ENCODE results near the gene DES.
"Not testable (repeated sequence)": the region's sequence is repeated elsewhere in the genome, so short reads cannot be mapped to it uniquely, and the experiment has no call there.

Gene DES

DNA sequence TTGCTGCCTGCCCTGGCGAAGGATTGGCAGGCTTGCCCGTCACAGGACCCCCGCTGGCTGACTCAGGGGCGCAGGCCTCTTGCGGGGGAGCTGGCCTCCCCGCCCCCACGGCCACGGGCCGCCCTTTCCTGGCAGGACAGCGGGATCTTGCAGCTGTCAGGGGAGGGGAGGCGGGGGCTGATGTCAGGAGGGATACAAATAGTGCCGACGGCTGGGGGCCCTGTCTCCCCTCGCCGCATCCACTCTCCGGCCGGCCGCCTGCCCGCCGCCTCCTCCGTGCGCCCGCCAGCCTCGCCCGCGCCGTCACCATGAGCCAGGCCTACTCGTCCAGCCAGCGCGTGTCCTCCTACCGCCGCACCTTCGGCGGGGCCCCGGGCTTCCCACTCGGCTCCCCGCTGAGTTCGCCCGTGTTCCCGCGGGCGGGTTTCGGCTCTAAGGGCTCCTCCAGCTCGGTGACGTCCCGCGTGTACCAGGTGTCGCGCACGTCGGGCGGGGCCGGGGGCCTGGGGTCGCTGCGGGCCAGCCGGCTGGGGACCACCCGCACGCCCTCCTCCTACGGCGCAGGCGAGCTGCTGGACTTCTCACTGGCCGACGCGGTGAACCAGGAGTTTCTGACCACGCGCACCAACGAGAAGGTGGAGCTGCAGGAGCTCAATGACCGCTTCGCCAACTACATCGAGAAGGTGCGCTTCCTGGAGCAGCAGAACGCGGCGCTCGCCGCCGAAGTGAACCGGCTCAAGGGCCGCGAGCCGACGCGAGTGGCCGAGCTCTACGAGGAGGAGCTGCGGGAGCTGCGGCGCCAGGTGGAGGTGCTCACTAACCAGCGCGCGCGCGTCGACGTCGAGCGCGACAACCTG, at the start of gene DES:
DES (plus strand) TSS at position 223 of the 857 bp plus-strand sequence; CDS start at position 309, 86 bp downstream.
- DNase-seq (ENCODE audit: low read depth in 4 of 4, low spot score in 1 of 4), result no peak

DNA sequence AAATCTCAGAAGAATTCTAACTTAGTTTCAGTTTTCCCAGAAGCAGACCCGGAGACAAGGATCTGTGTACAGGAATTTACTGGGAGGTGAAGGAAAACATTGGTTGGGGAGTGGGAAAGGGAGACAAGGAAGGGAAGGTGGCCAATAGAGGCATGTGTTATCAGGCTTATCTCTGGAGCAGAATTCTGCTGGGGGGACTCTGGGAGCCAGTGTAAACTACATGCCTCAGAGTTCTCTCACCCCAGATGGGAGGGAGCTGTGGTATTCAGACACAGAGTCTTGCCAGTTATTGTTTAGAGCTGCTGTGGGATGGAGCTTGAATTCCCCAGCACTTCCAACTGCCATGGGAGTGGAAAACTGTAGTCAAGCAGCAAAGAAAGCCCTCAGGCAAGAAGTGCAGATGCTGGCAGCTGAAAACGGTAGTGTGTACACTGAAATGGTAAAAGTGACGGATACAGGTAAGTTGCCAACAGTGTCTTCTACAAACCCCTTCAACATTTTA, 49.4 kb upstream of the DES start:
- no peak for DNase-seq (ENCODE audit: low read depth in 4 of 4, low spot score in 1 of 4)

DNA sequence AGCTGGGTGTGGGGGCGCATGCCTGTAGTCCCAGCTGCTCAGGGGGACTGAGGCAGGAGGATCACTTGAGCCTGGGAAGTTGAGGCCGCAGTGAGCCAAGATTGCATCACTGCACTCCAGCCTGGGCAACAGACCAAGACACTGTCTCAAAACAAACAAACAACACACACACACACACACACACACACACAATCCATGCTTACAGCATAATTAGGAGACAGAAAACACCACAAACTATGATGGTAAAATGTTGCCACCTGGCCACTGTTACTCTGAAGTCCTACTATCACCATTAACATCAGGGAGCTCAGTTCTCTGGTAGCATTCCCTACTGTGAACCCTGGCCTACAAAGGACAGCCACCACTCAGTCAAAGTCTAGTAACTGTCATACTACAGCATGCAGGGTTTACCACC, 48.7 kb upstream of the DES start:
- DNase-seq (ENCODE audit: low read depth in 4 of 4, low spot score in 1 of 4), result no peak

DNA sequence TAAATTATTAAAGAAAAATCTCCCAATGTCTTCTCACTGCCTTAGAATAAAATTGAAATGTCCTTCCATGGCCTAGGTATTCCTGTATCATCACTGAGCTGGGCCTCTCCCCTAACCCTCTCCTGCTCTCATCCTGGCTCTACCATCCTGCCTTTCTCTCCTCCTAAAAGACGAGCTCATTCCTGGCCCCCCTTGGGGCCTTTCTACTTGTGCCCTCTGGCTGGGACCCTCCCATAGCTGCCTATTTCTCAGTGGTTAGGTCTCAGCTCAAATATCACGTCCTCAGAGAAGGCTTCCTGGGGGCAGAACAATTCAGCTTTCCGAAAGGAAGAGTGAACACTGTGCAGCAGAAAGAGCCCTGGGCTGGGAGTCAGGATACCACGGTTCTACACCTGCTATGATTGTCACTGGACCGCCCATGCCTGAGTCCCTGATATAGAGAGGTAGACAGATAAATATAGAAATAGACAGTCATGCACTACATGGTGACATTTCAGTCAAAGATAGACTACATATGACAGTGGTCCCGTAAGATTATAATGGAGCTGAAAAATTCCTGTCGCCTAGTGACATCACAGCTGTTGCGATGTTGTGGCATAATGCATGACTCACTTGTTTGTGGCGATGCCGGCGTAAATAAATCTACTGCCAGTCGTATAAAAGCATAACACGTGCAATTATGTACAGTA, 39.9 kb upstream of the DES start:
- DNase-seq (ENCODE audit: low read depth in 4 of 4, low spot score in 1 of 4), result no peak

DNA sequence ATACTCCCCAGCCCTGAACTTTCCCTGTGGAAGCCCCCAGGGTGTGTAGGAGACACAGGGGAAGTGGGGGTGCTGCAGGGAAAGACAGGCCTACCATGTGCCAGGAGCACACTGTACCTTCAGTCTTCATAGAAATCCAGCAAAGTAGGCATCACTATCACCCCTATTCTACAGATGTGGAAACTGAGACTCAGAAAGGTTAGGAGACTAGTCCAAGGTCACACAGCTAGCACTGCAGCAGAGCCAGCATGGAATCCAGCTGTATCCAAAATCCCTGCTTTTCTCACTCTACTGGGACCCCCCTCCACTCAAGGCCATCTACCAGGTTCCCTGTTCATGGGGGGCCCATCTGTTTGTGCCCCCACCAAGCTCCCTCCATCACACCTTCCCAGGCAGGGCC, 37.3 kb upstream of the DES start:
- DNase-seq (ENCODE audit: low read depth in 4 of 4, low spot score in 1 of 4), result no peak

DNA sequence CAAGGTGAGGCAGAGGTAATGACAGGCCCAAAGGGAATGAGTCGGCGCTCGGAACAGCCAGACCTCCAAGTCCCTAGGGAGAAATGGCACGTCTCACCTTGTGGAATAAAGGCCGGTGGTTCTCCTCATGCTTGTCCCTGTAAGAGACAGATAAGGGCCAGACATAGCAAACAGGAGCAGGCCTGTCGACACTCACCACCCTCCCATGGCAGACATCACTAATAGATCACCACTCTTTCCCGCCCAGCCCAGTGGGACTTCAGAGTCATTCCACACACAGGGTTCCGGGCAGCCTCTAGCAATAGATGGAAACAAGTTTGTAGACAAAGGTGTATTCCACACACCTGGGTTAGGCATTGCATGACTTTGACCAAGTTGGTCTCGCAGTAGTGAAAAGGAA, 36.7 kb upstream of the DES start:
- no peak for DNase-seq (ENCODE audit: low read depth in 4 of 4, low spot score in 1 of 4)

DNA sequence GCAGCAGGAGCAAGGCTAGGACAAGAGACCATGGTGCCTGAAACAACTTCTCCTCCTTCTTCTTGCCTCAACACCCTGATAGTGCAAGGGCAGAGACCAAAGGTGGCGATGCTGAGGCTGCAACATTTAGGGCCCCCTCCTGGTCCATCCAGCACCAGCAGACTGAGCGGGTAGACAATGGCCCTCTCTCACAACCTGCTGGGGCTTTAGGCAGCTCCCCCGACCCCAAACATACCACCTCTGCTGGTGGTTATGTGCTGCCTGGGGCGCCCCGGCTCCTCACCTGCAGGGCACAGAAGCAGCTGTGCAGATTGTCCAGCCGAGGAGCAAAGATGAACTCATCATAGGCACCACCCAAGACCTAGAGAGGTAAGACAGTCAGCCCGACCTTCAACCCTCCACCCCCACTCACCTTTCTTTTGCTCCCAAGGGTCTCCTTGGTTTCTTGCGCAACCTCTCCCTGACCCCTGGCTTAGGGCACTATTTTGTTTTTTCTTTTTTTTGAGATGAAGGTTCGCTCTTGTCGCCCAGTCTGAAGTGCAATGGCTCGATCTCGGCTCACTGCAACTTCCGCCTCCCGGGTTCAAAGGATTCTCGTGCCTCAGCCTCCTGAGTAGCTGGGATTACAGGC, 34.0 kb upstream of the DES start:
- no peak for DNase-seq (ENCODE audit: low read depth in 4 of 4, low spot score in 1 of 4)

DNA sequence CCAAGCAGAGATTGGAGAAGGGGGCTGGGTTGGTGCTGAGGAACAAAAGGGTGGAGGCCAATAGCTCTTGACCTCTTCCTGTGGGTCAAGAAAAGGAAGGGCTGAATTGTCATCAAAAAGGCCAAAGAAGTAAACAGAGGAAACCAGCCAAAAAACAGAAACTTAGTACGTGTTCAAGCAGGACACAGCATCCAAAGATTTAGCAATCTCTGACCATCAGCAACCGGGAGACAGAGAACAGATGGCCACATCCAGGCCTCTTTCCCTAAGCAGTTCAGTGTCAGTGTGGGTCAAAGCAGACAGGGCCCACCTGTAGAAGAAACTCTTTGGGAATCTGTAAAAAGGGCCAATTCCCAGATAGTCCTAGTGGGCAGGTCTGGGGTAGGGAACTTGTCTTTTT, 33.3 kb upstream of the DES start:
- no peak for DNase-seq (ENCODE audit: low read depth in 4 of 4, low spot score in 1 of 4)

DNA sequence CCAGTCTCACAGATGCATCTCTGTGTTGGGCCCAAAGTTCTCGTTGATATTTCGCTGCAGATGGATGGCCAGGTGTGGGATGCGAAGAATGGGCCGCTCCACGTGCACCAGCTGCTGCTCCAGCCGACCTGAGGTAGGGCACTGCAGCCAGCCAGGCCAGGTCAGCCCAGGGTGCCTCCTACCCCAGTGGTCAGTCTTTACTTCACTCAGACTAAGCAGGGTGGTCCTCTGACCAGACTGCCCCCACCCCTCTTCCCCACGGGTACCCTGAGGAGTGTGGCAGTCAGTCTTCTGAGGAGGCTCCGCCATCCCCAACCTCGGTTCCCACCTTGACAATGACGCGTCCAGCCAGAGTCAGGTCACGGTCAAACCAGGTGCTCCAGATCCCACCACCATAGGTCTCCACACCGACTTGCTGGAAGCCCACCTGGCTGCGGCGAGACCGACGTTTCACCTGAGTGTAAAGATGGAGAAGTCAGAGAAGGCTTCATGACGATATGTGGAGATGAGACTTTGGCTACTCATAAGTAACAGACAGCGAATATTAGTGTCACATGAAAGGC, 32.1 kb upstream of the DES start:
- DNase-seq (ENCODE audit: low read depth in 4 of 4, low spot score in 1 of 4), result no peak

DNA sequence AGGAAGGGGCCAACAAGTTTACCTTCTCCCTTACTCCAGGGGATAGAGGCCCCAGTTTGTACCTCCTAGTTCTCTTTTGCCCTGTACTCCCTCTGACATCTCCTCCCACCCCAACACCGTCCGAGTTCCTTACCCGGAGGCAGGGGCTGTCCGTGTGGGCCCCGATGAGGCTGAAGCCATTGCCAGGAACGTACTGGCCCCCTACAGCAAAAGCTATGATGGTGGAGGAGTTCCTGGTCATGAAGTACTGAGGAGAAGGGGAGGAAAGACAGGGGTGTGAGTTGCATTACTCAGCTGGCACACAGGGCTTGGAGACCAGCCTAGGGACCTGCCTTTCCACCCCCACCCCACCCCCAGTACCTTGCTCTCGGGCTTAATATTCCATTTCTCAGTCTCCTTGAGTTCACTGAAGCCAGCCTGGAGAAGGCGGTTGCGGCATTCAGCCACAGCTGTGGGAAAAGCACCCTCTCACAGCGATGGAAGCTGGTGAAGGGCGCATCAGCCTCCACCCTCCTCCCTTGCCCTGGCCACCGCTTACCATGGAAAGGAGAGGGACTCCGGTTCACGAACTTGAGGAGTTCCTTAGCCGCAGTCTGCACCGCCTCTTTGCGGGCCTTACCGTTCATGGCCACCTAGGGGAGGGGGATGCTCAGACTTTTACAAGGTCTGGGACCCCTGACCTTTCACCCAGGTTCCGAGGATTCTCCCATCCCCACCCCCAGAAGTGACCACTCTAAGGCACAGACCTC, 31.5 kb upstream of the DES start:
- no peak for DNase-seq (ENCODE audit: low read depth in 4 of 4, low spot score in 1 of 4)

DNA sequence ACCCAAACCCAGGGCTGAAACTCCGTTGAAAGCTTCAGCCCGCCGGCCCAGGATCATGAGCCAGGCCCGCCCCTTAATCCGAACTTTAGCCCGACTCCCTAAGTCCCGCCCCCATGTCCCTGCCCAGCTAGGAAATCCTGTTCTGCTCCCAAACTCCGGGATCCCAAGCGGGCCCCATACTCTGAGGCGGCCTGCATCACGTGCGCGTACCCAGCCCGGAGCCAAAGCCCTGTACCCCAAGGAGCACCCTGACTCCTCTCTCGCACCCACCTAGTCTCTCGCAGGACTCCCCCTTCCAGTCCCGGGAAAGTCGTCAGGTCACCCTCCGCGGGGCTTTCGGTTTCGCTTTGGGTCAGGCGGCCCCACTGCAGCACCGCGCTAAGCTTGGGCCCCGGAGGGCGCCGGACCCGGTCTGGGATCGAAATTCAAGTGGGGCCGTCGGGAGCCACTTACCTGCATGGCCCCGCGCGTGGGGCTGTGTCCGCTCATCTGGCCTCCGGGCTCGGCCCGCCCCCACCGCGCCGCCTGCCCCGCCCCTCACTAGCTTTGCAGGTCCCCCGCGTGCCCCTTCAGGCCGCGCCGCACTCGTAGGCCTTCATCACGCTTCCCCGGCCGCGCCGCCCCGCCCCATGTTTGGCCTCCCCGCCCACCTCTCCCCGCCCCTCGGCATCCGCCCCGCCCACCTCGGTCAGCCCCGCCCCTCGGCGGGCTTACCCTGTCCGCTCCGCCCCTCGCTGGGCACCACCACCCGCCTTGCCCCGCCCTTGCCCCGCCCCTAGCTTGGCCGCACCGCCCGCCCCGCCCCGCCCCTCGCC, 30.7 kb upstream of the DES start, which contains the start of gene DNPEP:
DNPEP (minus strand) TSS at position 607 of the 815 bp plus-strand sequence; CDS start at position 489, 118 bp downstream.
- DNase-seq (ENCODE audit: low read depth in 4 of 4, low spot score in 1 of 4), result peak in 3 of 4 experiments; percentile 89 to 94 (median 93)

DNA sequence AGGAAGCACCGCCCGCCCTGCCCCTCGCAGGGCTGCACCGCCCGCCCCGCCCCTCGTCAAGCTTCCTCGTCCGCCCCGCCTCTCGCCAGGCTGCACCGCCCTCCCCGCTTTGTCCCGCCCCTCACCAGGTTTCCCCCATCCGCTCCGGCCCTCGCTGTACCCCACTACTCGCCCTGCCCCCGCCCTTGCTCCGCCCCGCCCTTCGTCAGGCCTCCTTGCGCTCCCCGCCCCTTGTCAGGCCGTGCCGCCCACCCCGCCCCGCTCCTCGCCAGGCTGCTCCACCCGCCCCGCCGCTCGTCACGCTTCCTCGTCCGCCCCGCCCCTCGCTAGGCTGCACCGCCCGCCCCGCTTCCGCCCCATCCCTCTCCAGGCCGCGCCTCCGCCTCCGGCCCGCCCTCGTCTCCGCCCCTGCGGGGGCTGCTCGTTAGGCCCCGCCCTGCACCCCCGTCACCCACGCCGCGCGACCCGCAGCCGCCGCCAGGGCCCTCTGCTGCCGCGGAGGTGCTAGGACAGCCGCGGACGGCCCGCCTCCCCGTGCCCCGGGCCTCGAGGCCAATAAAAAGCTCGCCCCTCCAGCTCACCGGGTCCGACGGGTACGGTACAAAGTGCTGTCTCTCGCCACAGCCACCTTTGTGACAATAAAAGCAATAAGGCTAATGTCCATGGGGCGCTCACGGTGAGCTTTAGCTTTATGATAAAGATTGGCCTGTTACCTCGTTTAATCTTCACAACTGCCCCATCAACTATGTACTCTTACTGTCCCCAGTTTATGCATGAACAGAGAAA, 29.9 kb upstream of the DES start:
- DNase-seq (ENCODE audit: low read depth in 4 of 4, low spot score in 1 of 4), result peak; percentile 95 to 99 (median 98)

DNA sequence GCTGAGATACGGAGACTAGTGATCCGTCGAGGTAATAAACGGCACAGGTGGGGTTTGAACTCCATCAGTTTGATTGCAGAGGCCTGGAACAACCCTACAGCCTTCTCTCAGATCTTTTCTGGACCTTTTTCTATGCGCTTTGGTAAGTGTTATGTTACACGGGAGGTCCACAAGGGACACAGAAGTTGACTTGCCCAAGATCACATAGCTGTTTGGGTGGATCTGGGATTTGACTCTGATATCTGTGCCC, 29.3 kb upstream of the DES start:
- DNase-seq (ENCODE audit: low read depth in 4 of 4, low spot score in 1 of 4), result no peak

DNA sequence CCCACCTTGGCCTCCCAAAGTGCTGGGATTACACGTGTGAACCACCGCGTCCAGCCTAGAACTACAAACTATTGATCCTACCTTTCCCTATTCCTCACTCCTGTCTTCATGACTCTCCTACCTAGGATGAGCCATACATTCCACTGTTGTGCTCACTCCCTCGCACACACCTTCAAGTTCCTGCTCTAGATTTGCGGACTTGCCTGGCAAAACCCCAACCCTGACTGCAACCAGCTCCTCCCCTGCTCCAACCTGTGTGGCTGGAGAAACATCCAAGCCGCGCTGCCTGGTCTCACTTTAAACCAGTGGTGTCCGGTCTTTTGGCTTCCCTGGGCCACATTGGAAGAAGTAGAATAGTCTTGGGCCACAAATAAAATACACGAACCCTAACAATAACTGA, 25.4 kb upstream of the DES start:
- no peak for DNase-seq (ENCODE audit: low read depth in 4 of 4, low spot score in 1 of 4)

DNA sequence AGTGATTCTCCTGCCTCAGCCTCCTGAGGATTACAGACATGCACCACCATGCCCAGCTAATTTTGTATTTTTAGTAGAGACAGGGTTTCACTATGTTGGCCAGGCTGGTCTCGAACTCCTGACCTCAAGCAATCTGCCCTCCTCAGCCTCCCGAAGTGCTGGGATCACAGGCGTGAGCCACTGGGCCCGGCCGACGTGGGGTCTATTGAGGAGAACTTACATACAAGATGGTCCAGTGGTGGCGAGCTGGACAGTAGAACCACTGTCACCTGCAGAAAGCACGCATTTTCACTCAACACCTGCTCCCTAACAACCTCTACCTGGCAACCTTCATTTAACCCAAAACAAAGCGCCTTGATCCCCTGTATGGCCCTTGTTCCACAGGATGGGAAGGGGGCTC, 23.1 kb upstream of the DES start:
- not testable (repeated sequence) for DNase-seq (ENCODE audit: low read depth in 4 of 4, low spot score in 1 of 4)

DNA sequence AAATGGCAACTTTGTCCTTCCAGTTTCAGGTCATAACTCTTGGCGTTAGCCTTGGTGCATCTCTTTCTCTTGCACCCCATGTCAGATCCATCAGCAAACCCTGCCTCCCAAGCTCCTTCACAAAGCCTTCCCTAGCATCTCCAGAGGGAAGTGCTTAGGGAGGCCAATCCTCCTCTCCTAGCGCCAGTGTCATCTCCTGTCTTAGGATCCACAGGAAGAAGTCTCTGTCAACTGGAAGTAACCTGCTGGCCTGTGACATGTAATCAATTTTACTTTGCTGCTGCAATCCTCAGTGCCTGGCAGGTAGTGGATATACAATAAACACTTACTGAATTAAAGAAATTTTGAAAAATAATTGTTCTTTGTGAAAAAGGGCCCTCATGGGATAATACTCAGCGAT, 22.6 kb upstream of the DES start:
- no peak for DNase-seq (ENCODE audit: low read depth in 4 of 4, low spot score in 1 of 4)

DNA sequence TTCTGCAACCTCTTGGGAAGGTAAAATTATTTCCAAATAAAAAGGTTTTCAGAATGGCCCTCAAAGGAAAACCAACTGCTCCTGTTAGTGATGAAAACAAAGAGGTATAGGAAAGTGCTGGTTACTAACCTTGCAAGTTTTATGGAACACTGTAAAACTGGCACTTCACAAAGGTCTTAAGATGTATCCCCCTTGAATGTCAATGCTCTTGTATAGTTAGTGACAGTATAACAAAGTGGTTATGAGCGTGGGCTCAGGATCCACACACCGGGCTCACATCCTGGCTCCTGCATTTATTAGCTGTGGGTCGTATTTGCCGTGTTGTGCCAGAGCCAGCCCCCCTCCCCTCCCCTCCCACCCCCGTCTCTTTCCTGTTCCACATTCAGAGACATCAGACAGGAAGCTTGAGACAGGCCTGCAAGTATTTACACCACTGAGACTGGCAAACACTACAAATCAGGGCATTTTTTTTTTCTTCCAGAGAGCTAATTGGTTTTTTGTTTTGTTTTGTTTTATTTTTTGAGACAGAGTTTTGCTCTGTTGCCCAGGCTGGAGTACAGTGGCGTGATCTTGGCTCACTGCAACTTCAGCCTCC, 21.2 kb upstream of the DES start:
- no peak for DNase-seq (ENCODE audit: low read depth in 4 of 4, low spot score in 1 of 4)

DNA sequence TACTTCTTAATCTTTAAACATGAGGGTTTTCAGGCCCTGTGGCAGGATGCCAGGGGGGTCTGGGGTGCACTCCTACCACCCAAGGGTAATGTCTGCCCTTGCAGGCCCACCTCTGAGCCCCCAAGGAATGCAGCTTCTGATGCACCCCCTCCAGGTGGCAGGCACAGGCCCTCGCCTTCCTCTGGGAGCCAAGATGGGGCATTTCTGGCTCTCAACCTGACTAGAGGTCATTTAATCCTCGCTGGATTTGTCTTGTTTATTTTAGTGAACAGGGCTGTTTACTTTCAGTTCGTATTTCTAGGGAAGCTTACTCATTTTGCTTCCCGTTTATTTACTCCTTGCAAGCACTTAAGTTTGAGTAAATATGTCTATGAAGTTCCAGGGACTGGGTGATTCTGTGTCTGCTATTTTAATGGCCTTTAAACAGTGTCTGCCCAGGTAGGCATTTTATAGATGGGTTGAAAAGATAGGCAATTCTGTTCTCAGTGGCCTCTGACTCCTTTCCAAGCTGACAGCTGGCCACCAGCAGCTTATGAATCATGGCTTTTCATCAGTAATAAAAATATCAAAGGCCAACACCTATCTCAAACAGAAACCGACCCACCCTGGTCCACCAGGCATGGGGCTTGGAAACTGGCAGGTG, 19.3 kb upstream of the DES start:
- DNase-seq (ENCODE audit: low read depth in 4 of 4, low spot score in 1 of 4), result no peak
